Peyer's patch (tissue), 4 donors: ENCODE results near the gene COL23A1. TPM values are rescaled to one million over a fixed set of nuclear protein-coding genes. Genes with fewer than 3 reads are reported as not detected.
A peak's percentile ranks its signal among the peaks of the same experiment; 100 is the strongest.

Experiments used
- DNase-seq, 3 donors: peaks; one replicate each; pipeline ENCODE4 v3.0.0-alpha.2; 2017 to 2019
- H3K27ac ChIP-seq, 4 donors: fragments of 200-600 bp; sonication (generic); one replicate each; pipeline ENCODE4 v1.5.1; 2016 to 2019
- H3K27me3 ChIP-seq, 2 donors: fragments of 200-600 bp; sonication (generic); one replicate each; pipeline ENCODE4 v1.5.1; 2019
- H3K36me3 ChIP-seq, 3 donors: fragments of 200-600 bp; sonication (generic); one replicate each; pipeline ENCODE4 v1.5.1; 2016 to 2019
- H3K4me1 ChIP-seq, 4 donors: fragments of 200-600 bp; sonication (generic); one replicate each; pipeline ENCODE4 v1.5.1; 2016 to 2019
- H3K4me3 ChIP-seq, 4 donors: fragments of 200-600 bp; sonication (generic); 1 replicate in 3 of 4; 2 replicates in 1 of 4; pipeline ENCODE4 v1.5.1; 2016 to 2019; ENCODE audit warnings: mild to moderate bottlenecking in 1 of 4
- H3K9me3 ChIP-seq, 4 donors: fragments of 200-600 bp; sonication (generic); one replicate each; pipeline ENCODE4 v1.5.1; 2016 to 2019; ENCODE audit warnings: mild to moderate bottlenecking in 1 of 4
- CTCF ChIP-seq, 6 experiments: fragments of 450-650 bp in 4 of 6; fragments of 200-600 bp in 2 of 6; sonication (generic) in 1 of 6; IDR thresholded peaks; one replicate each; pipeline ENCODE4 v1.5.1; 2017 to 2019; ENCODE audit warnings: antibody characterized with exemption in 6 of 6, mild to moderate bottlenecking in 3 of 6, moderate library complexity in 1 of 6
- POLR2A ChIP-seq, 2 donors: fragments of 450-650 bp; IDR thresholded peaks; one replicate each; pipeline ENCODE4 v1.5.1; 2017; ENCODE audit warnings: antibody characterized with exemption in 2 of 2, mild to moderate bottlenecking in 2 of 2, moderate library complexity in 2 of 2
- total RNA-seq, 4 donors: library from RNA; depleted of rRNA; stranded (reverse); fragments of >200 nt; gene quantifications; one replicate each; pipeline ENCODE4 v1.1.0, GENCODE V29; 2016

Gene COL23A1
- total RNA-seq, 4 donors from 2014 or later: 0.57 to 5.8 (median 1.2) TPM; not detected in 1

- H3K27me3 ChIP-seq: no peaks in the 10 kb centered on the region
- no peaks in the 10 kb centered on the region for H3K9me3 ChIP-seq
- no peaks in the 10 kb centered on the region for H3K36me3 ChIP-seq
- TF ChIP-seq CTCF (IDR thresholded peaks at IDR 0.05): no peak
- TF ChIP-seq POLR2A (IDR thresholded peaks at IDR 0.05): no peak
- H3K4me1 ChIP-seq: peaks cover 0 to 23% (median 0%) of the 10 kb centered on the region in 4 donors
- H3K27ac ChIP-seq: no peak overlapping the region
- DNase-seq: peak in 1 of 3 donors; percentile 15
- H3K4me3 ChIP-seq: no peak overlapping the region
Measured at GRCh38 chr5:178464431-178465048, 125.7 kb downstream of the COL23A1 start.

- Histone ChIP-seq H3K27ac (no peak overlapping the region), H3K4me1 (peaks cover 0 to 22% (median 0%) of the 10 kb centered on the region in 4 donors), H3K27me3 (no peaks in the 10 kb centered on the region), H3K36me3 (no peaks in the 10 kb centered on the region), H3K4me3 (no peak overlapping the region), H3K9me3 (no peaks in the 10 kb centered on the region)
- no peak for TF ChIP-seq CTCF (IDR thresholded peaks at IDR 0.05)
- no peak for TF ChIP-seq POLR2A (IDR thresholded peaks at IDR 0.05)
- DNase-seq: peak in 1 of 3 donors; percentile 19
Measured at GRCh38 chr5:178463321-178464155, 126.7 kb downstream of the COL23A1 start.

- peak in 1 of 3 donors; percentile 41 for DNase-seq
- no peak for TF ChIP-seq CTCF (IDR thresholded peaks at IDR 0.05)
- no peak for TF ChIP-seq POLR2A (IDR thresholded peaks at IDR 0.05)
- Histone ChIP-seq H3K27me3 (no peaks in the 10 kb centered on the region), H3K36me3 (no peaks in the 10 kb centered on the region), H3K4me1 (peaks cover 0 to 14% (median 0%) of the 10 kb centered on the region in 4 donors), H3K4me3 (no peak overlapping the region), H3K9me3 (no peaks in the 10 kb centered on the region), H3K27ac (no peak overlapping the region)
Measured at GRCh38 chr5:178462816-178463215, 127.4 kb downstream of the COL23A1 start.

- no peaks in the 10 kb centered on the region for H3K27me3 ChIP-seq
- DNase-seq: no peak
- no peak overlapping the region for H3K27ac ChIP-seq
- H3K9me3 ChIP-seq: no peaks in the 10 kb centered on the region
- TF ChIP-seq POLR2A (IDR thresholded peaks at IDR 0.05) (no peak), CTCF (IDR thresholded peaks at IDR 0.05) (no peak)
- H3K4me1 ChIP-seq: peaks cover 0 to 11% (median 0%) of the 10 kb centered on the region in 4 donors
- H3K4me3 ChIP-seq: no peak overlapping the region
- H3K36me3 ChIP-seq: no peaks in the 10 kb centered on the region
Measured at GRCh38 chr5:178462076-178462475, 128.1 kb downstream of the COL23A1 start.

GRCh38 chr5:178461004-178461730 lies 129.0 kb downstream of the COL23A1 start:
- TF ChIP-seq POLR2A (IDR thresholded peaks at IDR 0.05) (no peak), CTCF (IDR thresholded peaks at IDR 0.05) (peak; percentile 39 to 73 (median 60))
- H3K4me1 ChIP-seq: peaks cover 0 to 6% (median 0%) of the 10 kb centered on the region in 4 donors
- H3K27ac ChIP-seq: peak overlapping the region in 3 of 4 donors; percentile 25 to 49 (median 28)
- H3K36me3 ChIP-seq: no peaks in the 10 kb centered on the region
- no peaks in the 10 kb centered on the region for H3K27me3 ChIP-seq
- DNase-seq: peak; percentile 55 to 85 (median 75)
- no peak overlapping the region for H3K4me3 ChIP-seq
- no peaks in the 10 kb centered on the region for H3K9me3 ChIP-seq
